ENCODE data around the gene THBS3. TPM values are rescaled to one million over a fixed set of nuclear protein-coding genes. Genes with fewer than 3 reads are reported as not detected.

Gene THBS3
- total and polyA plus RNA-seq, 9 of the 15 experiments (the other 6 are each of a cell fraction or from before 2014, with no cell fraction given), result 0.59 to 8.3 (median 3.2) TPM

DNA sequence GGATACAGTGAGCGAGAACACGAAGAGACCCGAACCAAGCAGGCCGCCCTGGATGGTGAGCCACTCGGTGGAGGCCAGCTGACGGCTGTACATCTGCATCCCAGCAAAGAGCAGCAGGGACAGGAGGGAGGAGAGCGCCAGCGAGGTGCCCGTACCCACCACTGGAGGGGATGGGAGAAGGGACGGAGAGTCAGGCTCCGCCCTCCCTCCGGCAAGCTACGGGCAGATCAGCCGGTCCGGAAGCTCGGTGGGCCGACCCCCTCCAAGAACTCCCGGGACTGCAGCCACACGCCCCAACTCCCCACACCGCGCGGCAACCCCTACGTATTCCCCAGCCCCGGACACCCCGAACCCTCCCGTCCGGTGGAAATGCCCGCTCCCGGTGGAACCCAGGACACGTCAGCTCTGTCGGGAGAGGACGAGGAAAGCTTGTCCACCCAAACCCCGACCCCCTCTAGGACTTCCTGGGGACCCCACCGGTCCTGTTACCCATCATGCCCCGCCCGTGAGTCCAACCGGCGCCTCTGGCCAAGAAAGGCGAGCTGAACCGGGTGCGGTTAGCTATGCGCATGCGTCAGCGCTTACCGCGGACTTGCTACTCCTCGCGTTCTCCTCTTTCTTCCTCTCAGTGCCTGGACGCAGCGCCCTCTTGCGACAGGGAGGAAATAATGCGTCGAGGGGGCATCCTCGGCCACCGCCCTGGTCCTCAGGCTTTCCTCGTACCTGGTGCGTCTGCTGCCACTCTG, 34.8 kb downstream of the THBS3 start, which contains the start of gene KRTCAP2 (continued):
- TF ChIP-seq, protein P1, sequence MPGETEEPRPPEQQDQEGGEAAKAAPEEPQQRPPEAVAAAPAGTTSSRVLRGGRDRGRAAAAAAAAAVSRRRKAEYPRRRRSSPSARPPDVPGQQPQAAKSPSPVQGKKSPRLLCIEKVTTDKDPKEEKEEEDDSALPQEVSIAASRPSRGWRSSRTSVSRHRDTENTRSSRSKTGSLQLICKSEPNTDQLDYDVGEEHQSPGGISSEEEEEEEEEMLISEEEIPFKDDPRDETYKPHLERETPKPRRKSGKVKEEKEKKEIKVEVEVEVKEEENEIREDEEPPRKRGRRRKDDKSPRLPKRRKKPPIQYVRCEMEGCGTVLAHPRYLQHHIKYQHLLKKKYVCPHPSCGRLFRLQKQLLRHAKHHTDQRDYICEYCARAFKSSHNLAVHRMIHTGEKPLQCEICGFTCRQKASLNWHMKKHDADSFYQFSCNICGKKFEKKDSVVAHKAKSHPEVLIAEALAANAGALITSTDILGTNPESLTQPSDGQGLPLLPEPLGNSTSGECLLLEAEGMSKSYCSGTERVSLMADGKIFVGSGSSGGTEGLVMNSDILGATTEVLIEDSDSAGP (CRISPR knock-in tag; IDR thresholded peaks at IDR 0.05), result no peak
- TF ChIP-seq BRCA1 (IDR thresholded peaks at IDR 0.05), result no peak
- TF ChIP-seq BRCA1 (CRISPR knock-in tag; IDR thresholded peaks at IDR 0.05), result no peak
- TF ChIP-seq, protein P2, sequence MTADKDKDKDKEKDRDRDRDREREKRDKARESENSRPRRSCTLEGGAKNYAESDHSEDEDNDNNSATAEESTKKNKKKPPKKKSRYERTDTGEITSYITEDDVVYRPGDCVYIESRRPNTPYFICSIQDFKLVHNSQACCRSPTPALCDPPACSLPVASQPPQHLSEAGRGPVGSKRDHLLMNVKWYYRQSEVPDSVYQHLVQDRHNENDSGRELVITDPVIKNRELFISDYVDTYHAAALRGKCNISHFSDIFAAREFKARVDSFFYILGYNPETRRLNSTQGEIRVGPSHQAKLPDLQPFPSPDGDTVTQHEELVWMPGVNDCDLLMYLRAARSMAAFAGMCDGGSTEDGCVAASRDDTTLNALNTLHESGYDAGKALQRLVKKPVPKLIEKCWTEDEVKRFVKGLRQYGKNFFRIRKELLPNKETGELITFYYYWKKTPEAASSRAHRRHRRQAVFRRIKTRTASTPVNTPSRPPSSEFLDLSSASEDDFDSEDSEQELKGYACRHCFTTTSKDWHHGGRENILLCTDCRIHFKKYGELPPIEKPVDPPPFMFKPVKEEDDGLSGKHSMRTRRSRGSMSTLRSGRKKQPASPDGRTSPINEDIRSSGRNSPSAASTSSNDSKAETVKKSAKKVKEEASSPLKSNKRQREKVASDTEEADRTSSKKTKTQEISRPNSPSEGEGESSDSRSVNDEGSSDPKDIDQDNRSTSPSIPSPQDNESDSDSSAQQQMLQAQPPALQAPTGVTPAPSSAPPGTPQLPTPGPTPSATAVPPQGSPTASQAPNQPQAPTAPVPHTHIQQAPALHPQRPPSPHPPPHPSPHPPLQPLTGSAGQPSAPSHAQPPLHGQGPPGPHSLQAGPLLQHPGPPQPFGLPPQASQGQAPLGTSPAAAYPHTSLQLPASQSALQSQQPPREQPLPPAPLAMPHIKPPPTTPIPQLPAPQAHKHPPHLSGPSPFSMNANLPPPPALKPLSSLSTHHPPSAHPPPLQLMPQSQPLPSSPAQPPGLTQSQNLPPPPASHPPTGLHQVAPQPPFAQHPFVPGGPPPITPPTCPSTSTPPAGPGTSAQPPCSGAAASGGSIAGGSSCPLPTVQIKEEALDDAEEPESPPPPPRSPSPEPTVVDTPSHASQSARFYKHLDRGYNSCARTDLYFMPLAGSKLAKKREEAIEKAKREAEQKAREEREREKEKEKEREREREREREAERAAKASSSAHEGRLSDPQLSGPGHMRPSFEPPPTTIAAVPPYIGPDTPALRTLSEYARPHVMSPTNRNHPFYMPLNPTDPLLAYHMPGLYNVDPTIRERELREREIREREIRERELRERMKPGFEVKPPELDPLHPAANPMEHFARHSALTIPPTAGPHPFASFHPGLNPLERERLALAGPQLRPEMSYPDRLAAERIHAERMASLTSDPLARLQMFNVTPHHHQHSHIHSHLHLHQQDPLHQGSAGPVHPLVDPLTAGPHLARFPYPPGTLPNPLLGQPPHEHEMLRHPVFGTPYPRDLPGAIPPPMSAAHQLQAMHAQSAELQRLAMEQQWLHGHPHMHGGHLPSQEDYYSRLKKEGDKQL (CRISPR knock-in tag; IDR thresholded peaks at IDR 0.05; ENCODE audit: borderline replicate concordance), result no peak
- TF ChIP-seq DDX20 (tag; IDR thresholded peaks at IDR 0.05; ENCODE audit: low read depth), result no peak
- TF ChIP-seq, protein P3, sequence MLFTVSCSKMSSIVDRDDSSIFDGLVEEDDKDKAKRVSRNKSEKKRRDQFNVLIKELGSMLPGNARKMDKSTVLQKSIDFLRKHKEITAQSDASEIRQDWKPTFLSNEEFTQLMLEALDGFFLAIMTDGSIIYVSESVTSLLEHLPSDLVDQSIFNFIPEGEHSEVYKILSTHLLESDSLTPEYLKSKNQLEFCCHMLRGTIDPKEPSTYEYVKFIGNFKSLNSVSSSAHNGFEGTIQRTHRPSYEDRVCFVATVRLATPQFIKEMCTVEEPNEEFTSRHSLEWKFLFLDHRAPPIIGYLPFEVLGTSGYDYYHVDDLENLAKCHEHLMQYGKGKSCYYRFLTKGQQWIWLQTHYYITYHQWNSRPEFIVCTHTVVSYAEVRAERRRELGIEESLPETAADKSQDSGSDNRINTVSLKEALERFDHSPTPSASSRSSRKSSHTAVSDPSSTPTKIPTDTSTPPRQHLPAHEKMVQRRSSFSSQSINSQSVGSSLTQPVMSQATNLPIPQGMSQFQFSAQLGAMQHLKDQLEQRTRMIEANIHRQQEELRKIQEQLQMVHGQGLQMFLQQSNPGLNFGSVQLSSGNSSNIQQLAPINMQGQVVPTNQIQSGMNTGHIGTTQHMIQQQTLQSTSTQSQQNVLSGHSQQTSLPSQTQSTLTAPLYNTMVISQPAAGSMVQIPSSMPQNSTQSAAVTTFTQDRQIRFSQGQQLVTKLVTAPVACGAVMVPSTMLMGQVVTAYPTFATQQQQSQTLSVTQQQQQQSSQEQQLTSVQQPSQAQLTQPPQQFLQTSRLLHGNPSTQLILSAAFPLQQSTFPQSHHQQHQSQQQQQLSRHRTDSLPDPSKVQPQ (CRISPR knock-in tag; IDR thresholded peaks at IDR 0.05; ENCODE audit: borderline replicate concordance), result no peak
- no peak for TF ChIP-seq PPARD (CRISPR knock-in tag; IDR thresholded peaks at IDR 0.05)
- TF ChIP-seq ZNF23 (CRISPR knock-in tag; IDR thresholded peaks at IDR 0.05), result no peak
- no peak for TF ChIP-seq ZNF197 (CRISPR knock-in tag; IDR thresholded peaks at IDR 0.05; ENCODE audit: low read depth)
- TF ChIP-seq MAFF (IDR thresholded peaks at IDR 0.05; ENCODE audit: low read length), result no peak
- TF ChIP-seq, protein P4, sequence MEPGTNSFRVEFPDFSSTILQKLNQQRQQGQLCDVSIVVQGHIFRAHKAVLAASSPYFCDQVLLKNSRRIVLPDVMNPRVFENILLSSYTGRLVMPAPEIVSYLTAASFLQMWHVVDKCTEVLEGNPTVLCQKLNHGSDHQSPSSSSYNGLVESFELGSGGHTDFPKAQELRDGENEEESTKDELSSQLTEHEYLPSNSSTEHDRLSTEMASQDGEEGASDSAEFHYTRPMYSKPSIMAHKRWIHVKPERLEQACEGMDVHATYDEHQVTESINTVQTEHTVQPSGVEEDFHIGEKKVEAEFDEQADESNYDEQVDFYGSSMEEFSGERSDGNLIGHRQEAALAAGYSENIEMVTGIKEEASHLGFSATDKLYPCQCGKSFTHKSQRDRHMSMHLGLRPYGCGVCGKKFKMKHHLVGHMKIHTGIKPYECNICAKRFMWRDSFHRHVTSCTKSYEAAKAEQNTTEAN (CRISPR knock-in tag; IDR thresholded peaks at IDR 0.05), result no peak
- TF ChIP-seq, protein P5, sequence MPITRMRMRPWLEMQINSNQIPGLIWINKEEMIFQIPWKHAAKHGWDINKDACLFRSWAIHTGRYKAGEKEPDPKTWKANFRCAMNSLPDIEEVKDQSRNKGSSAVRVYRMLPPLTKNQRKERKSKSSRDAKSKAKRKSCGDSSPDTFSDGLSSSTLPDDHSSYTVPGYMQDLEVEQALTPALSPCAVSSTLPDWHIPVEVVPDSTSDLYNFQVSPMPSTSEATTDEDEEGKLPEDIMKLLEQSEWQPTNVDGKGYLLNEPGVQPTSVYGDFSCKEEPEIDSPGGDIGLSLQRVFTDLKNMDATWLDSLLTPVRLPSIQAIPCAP (CRISPR knock-in tag; IDR thresholded peaks at IDR 0.05; ENCODE audit: borderline replicate concordance), result no peak
- TF ChIP-seq ZFPM2 (CRISPR knock-in tag; IDR thresholded peaks at IDR 0.05), result no peak
- TF ChIP-seq, protein P6, sequence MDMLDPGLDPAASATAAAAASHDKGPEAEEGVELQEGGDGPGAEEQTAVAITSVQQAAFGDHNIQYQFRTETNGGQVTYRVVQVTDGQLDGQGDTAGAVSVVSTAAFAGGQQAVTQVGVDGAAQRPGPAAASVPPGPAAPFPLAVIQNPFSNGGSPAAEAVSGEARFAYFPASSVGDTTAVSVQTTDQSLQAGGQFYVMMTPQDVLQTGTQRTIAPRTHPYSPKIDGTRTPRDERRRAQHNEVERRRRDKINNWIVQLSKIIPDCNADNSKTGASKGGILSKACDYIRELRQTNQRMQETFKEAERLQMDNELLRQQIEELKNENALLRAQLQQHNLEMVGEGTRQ (CRISPR knock-in tag; IDR thresholded peaks at IDR 0.05), result no peak
